ENCODE measurements around the gene FANCG.
A peak's percentile ranks its signal among the peaks of the same experiment; 100 is the strongest.

FANCG gene

GRCh38 chr9:35102769-35103659 is 23.3 kb upstream of the FANCG start, which contains the start of gene STOML2:
TSS of gene STOML2 (minus strand) at chr9:35103131. CDS start at chr9:35103094, 37 bp downstream.
- peak; percentile 92 for DNase-seq

GRCh38 chr9:35102465-35102768 is 22.7 kb upstream of the FANCG start:
- no peak for DNase-seq

DNA sequence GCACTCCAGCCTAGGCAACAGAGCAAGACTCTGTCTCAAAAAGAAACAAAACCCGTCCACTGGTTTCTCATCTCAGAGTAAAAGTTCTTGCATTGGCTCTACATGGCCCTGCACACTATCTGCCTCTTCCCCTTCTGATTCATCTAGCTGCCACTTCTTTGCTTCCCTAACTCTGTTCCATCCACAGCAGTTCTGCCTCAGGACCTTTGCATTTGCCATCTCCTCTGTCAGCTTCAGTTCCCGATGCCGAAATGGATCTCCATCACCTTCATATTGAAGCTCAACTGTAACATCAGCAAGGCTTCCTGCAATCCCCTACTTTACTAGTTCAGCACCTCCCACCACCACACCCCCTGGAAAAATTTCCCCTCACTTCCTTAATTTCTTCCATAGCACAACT is 17.8 kb upstream of the FANCG start:
- no peak for DNase-seq

- peak; percentile 93 for DNase-seq
Observed at GRCh38 chr9:35096035-35096849, 16.5 kb upstream of the FANCG start, which contains the start of gene PIGO. TSS of gene PIGO (minus strand) at chr9:35096591. CDS start at chr9:35095565, 1,026 bp downstream.

- DNase-seq = no peak
Observed at GRCh38 chr9:35091536-35091935, 11.8 kb upstream of the FANCG start.

- DNase-seq = no peak
Observed at GRCh38 chr9:35089434-35089833, 9.7 kb upstream of the FANCG start.

DNA sequence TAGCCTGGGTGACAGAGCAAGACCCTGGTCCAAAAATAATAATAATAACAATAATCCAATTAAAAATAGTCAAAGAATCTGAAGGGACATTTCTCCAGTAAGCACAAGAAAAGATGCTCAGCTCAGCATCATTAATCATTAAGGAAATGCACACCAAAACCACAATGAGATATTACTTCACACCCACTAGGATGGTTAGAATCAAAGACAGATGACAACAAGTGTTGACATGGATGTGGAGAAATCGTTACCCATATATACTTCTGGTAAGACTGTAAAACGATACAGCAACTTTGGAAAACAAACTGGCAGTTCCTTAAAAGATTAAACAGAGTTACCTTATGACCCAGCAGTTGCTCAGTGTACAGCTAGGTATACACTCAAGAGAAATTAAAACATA is 5.3 kb upstream of the FANCG start:
- DNase-seq = no peak

DNA sequence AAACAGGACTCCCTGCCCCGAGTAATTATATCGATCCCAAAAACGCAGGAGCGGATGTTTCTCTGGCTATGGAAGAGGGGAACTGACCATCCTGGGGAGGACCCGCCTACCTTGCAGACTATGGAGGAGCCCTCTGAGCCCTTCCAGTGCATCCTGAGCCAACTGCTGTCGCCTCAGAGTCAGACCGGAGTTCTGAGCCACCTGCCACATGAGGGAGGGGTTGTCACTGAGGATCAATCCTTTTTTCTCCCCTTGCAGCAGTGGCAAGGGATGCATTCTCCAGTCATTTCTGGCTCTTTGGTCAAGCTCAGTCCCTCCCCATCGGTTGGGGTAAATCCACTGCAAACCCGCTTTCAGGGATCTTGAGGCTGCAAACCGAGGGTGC is 709 bp downstream of the FANCG start:
- DNase-seq = no peak

- no peak for DNase-seq
Observed at GRCh38 chr9:35078066-35078465, 1.7 kb downstream of the FANCG start.

DNA sequence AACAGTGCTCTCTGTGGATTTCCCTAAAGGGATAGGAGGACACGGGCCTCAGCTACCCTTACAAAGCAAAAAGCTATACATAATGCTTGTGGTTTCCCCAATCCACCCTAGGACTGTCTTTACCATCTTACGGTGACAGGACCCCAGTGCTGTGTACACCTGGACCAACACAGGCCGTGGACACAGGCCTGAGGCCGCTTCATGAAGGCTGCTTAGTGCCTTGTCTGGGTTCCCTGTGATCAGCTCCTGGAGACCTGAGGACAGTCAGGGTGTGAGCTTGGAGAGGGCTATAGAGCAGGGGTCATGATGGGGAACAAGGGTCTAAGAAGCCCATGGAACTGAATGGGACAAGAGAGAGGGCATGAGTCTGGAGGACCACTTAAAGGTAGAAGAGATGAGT is 2.9 kb downstream of the FANCG start:
- DNase-seq = no peak

- DNase-seq = no peak
Observed at GRCh38 chr9:35075358-35075757, 4.4 kb downstream of the FANCG start.

DNA sequence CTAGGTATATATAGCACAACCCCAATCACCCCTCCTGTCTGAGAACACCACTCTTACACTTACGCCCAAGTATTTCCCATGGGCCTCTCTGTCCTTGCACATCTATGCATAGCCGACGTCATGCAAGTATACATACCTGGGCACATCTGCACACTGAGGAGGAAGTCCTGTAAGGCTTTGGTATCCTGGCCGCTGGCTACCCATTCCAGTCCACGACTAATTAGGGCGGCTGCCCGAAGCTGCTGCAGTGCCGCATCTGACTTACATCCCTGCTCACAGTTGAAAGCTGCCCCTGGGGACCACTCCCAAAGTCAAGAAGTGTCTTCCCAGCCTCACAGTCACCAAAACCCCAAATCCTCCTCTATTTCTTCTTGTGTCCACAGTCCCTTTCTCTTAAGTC is 5.0 kb downstream of the FANCG start:
- DNase-seq = no peak

GRCh38 chr9:35074141-35074540 is 5.6 kb downstream of the FANCG start:
- DNase-seq = no peak

DNA sequence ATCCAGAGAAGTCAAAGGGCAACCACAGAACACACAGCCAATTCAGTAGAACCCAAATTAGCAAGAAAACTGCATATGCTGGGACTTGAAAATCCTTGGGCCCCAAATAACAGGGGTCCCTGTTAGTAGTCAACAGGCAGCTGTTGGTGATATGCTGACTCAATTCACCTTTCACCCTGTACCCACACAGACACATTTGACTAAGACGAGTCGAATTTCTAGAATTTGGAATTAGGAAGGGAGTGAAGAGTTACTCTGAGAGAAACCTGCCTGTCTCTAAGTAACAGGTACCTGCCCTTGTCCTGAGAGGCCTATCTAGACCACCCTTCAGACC is 6.5 kb downstream of the FANCG start:
- no peak for DNase-seq

GRCh38 chr9:35072461-35073278 is 7.1 kb downstream of the FANCG start, which contains the start of gene VCP:
TSS of gene VCP (minus strand) at chr9:35072625. CDS start at chr9:35072353, 272 bp downstream.
- peak; percentile 98 for DNase-seq

DNA sequence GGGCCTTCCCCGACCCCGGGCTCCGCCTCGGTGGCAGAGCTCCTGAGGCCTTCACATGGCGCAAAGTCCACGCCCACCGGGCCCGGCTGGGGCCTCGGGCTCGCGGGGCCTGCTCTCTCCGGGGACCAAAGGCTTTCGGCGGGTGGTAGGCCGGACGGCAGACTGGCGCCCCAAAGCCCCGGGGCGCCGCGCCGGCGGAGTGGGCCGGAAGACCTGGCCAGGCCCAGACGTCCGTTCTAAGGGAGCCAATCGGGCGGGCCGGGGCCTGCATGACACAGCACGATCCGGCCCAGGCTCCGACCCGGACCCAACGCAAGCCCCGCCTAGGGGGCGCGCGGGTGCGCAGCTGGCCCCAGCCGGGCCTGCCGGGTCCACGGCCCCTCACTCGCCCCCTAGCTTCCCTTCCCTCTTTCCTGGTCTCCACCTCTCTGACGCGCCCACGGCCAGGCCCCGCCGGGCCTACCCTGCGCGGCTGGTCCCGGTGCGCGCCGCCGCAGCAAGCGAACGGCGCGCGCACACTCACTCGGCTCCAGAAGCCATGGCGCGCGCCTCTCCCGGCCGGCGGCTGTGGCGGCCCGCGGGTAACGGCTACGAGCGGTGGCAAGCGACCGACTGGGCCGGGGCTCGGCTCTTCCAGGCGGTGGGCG is 7.8 kb downstream of the FANCG start:
- peak; percentile 77 for DNase-seq

GRCh38 chr9:35070823-35071813 is 8.6 kb downstream of the FANCG start:
- DNase-seq = no peak

DNA sequence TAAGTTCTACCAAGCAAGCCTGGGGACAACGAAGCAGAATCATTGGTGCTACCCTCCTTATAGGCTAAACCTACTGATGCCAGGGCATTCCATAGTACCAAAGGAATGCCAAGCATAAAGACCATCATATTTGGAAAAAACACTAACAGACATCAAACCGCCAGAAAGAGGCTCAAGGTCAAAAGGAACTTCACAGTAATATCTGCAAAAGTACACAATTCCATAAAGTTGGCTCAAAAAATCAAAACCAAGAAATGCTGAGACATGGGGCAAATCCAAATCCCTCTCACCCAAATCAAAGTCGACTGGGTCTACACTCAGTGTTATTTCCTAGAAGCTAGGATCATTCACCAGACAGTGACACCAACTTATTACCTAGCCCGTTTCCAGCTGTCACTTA is 10.7 kb downstream of the FANCG start:
- DNase-seq = no peak

GRCh38 chr9:35067056-35067455 is 12.7 kb downstream of the FANCG start:
- DNase-seq = no peak

DNA sequence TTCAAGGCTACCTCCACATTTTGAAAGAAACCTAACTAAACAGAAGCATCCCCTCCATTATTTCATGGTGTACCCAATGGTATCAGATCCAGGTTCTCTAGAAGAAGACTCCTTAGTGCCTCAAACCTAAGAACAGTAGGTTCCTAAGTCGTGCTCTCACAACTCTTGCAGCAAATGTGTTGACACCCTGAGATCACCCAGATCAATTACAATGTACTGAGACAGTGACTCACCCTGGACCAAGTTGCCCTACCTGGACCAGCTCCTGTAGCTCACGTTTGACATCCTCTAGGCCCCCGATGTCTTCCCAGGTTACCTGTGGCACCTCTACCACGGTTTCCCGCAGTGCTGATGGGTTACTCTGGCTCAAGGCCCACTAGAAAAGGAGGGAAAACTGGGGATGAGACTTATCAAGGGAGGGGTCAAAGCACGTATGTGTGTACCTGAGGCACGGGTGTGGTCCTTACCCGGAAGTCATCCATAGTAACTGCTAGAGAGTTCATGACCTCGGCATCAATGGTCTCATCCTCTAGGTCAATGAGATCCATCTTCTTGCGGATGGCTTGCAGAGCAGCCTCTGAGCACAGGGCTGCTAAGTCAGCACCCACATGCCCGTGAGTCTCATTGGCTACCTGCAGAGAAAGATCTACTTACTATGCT is 19.1 kb downstream of the FANCG start:
- DNase-seq = no peak

DNA sequence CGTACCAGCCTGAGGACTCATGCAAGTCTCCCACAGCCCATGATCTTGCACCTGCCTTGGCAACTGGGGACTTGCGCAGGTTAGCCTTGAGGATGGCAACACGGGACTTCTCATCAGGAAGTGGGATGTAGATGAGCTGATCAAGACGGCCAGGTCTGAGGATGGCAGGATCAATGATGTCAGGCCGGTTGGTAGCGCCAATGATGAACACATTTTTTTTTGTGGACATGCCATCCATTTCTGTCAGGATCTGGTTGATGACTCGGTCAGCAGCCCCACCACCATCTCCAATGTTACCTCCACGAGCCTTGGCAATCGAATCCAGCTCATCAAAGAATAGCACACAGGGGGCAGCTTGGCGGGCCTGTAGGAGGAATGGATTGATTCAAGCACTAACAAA is 20.3 kb downstream of the FANCG start:
- no peak for DNase-seq

Data from activated naive CD4-positive, alpha-beta T cell treated with anti-CD3 and anti-CD28 coated beads, Interleukin-2, amount 50 U/mL, for 16 hours (primary cell).